ENCODE measurements around the gene JPH4. TPM values are rescaled to one million over a fixed set of nuclear protein-coding genes. Genes with fewer than 3 reads are reported as not detected.

The JPH4 gene
- total and polyA plus RNA-seq, 8 donors: 0.15 to 1.1 (median 0.47) TPM; not detected in 2

DNA sequence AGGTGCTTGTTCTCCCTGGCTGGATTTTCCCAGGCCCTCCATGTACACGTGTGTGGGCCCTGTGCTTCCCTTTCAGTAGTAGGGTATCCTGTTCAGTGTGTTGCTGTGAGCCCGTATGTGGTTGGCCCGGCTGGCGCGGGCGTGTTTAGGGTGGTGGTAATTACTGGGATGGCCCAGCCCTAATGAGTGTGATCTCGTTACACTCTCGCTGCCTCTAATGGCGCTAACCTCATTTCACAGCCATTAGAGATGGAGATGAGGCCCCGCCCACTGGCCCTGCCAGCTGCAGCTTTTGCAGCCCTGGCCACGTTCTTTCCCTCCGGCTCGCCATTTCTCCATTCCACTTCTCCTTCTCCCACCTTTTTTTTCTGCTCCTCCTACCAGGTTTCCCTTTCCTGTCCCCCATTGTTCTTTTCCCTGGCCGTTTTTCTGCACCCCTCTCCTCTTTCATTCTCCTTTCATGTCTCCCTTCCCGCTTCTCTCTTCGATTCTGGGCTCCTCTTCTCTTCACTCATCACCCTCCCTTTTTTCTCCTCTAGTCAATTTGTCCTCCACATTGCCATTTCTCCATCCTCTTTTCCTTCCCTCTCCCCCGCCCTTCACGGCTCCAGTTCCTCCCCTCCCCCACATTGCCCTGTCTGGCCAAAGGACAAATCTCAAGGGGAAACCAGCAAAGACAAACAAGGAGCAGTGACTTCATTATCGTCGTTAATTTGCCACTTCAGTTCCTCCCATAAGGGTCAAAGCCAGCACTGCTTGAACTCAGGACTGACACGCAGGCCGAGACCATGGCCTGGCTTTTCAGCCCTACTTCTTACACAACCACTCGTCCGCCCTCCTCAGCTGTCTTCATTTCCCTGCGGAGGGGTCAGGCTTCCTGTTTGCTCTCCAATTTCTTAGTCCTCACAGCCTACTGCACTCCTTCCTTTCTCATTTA lies 33.8 kb downstream of the JPH4 start:
- peaks cover 0 to 11% (median 3%) of the 10 kb centered on the region in 4 donors for H3K4me1 ChIP-seq
- WGBS, 5 donors: 43 to 57% (median 47%) methylated on average over 22 to 25 of the region's 25 CpGs
- TF ChIP-seq POLR2AphosphoS5 (IDR thresholded peaks at IDR 0.05): no peak
- TF ChIP-seq, protein P1, sequence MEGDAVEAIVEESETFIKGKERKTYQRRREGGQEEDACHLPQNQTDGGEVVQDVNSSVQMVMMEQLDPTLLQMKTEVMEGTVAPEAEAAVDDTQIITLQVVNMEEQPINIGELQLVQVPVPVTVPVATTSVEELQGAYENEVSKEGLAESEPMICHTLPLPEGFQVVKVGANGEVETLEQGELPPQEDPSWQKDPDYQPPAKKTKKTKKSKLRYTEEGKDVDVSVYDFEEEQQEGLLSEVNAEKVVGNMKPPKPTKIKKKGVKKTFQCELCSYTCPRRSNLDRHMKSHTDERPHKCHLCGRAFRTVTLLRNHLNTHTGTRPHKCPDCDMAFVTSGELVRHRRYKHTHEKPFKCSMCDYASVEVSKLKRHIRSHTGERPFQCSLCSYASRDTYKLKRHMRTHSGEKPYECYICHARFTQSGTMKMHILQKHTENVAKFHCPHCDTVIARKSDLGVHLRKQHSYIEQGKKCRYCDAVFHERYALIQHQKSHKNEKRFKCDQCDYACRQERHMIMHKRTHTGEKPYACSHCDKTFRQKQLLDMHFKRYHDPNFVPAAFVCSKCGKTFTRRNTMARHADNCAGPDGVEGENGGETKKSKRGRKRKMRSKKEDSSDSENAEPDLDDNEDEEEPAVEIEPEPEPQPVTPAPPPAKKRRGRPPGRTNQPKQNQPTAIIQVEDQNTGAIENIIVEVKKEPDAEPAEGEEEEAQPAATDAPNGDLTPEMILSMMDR (IDR thresholded peaks at IDR 0.05): no peak
- TF ChIP-seq POLR2A (IDR thresholded peaks at IDR 0.05): no peak
- no peak for TF ChIP-seq EP300 (IDR thresholded peaks at IDR 0.05)
- intact Hi-C loops (cut with DNase I; ENCODE audit: low total_unique reads): no loop called here
- H3K36me3 ChIP-seq: no peaks in the 10 kb centered on the region
- peak overlapping the region in 1 of 5 donors; percentile 3 for H3K27ac ChIP-seq
- H3K4me3 ChIP-seq: no peak overlapping the region
- DNase-seq: peak in 1 of 2 donors; percentile 75
- peaks cover 0 to 4% (median 0%) of the 10 kb centered on the region in 3 donors for H3K27me3 ChIP-seq
- H3K9me3 ChIP-seq: no peaks in the 10 kb centered on the region

DNA sequence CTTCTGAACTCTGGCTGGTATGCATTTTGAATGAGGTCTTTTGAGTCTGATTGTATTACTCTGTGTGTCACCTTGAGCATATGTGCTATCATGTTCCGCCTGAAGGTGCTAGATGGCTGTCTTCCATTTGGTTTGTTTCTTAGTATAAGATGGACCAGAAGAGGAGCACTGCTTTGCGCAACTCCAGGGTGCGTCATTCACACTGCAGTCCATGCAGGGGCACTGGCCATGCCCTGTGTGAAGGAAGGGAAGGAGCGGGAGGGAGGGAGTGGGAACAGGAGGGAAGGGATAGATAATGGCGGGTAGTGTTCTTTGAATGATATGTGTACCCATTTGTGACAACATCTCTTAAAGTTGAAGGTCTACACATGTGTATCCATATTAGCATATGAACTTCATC lies 35.2 kb downstream of the JPH4 start:
- H3K27ac ChIP-seq: no peak overlapping the region
- H3K4me1 ChIP-seq: peaks cover 0 to 15% (median 5%) of the 10 kb centered on the region in 4 donors
- no peaks in the 10 kb centered on the region for H3K27me3 ChIP-seq
- DNase-seq: no peak
- intact Hi-C loops (cut with DNase I; ENCODE audit: low total_unique reads): no loop called here
- TF ChIP-seq, protein P1 (IDR thresholded peaks at IDR 0.05): no peak
- no peak for TF ChIP-seq POLR2A (IDR thresholded peaks at IDR 0.05)
- TF ChIP-seq EP300 (IDR thresholded peaks at IDR 0.05): no peak
- TF ChIP-seq POLR2AphosphoS5 (IDR thresholded peaks at IDR 0.05): no peak
- WGBS, 5 donors: 92 to 99% (median 96%) methylated on average over 5 of the region's 5 CpGs
- H3K4me3 ChIP-seq: no peak overlapping the region
- no peaks in the 10 kb centered on the region for H3K9me3 ChIP-seq
- no peaks in the 10 kb centered on the region for H3K36me3 ChIP-seq

DNA sequence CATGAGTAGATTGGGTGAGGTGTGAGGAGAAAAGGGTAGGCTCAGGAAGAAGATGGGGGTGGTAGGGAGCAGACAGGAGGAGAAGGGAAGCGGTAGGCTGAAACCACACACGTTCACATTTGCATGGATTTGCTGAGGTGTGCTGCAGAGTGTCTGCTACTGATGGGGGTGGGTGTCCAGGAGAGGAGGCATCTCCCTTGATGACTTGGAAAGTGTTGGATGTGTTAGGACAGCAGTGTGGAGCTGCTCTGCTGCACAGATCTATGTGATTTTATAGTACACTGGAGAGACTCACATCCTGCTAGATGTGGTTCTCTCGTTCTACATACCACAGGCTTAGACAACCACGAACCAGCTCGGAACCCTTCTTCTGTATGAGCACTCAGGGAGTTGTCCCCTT lies 36.3 kb downstream of the JPH4 start:
- H3K27ac ChIP-seq: no peak overlapping the region
- peaks cover 0 to 15% (median 5%) of the 10 kb centered on the region in 4 donors for H3K4me1 ChIP-seq
- H3K27me3 ChIP-seq: no peaks in the 10 kb centered on the region
- intact Hi-C loops (cut with DNase I; ENCODE audit: low total_unique reads): no loop called here
- H3K9me3 ChIP-seq: no peaks in the 10 kb centered on the region
- DNase-seq: no peak
- no peak for TF ChIP-seq POLR2A (IDR thresholded peaks at IDR 0.05)
- no peak for TF ChIP-seq EP300 (IDR thresholded peaks at IDR 0.05)
- TF ChIP-seq, protein P1 (IDR thresholded peaks at IDR 0.05): no peak
- no peak for TF ChIP-seq POLR2AphosphoS5 (IDR thresholded peaks at IDR 0.05)
- WGBS, 5 donors: 74 to 89% (median 80%) methylated on average over 5 of the region's 5 CpGs
- no peaks in the 10 kb centered on the region for H3K36me3 ChIP-seq
- H3K4me3 ChIP-seq: no peak overlapping the region

DNA sequence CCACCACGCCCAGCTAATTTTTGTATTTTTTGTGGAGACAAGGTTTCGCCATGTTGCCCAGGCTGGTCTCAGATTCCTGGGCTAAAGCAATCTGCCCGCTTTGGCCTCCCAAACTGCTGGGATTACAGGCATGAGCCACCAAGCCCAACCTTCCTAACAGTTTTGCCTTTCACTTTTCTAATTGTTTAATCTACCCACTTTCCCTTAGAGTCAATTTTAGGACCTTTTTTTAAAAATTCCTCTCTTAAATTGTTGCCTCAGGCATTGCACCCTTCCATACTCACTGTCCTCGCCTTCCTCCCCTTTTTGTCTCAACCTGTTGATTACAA lies 38.5 kb downstream of the JPH4 start:
- Histone ChIP-seq H3K27ac (no peak overlapping the region), H3K4me3 (no peak overlapping the region), H3K4me1 (peaks cover 0 to 15% (median 5%) of the 10 kb centered on the region in 4 donors), H3K36me3 (no peaks in the 10 kb centered on the region), H3K27me3 (no peaks in the 10 kb centered on the region), H3K9me3 (no peaks in the 10 kb centered on the region)
- TF ChIP-seq POLR2A (IDR thresholded peaks at IDR 0.05) (no peak), POLR2AphosphoS5 (IDR thresholded peaks at IDR 0.05) (no peak), EP300 (IDR thresholded peaks at IDR 0.05) (no peak)
- TF ChIP-seq, protein P1 (IDR thresholded peaks at IDR 0.05): no peak
- 86 to 93% (median 88%) methylated on average over 4 of the region's 4 CpGs for WGBS, 5 donors
- intact Hi-C loops (cut with DNase I; ENCODE audit: low total_unique reads): no loop called here
- DNase-seq: no peak

All from stomach (tissue), 9 donors.